ENCODE results near the gene OR52D1.

The OR52D1 gene

GRCh38 chr11:5507177-5507932 is 18.9 kb downstream of the OR52D1 start:
- H3K27me3 Mint-ChIP-seq (ENCODE audit: low read depth, poor library complexity): peaks cover 5% of the 10 kb centered on the region
- no peaks in the 10 kb centered on the region for H3K36me3 Mint-ChIP-seq (ENCODE audit: low read depth)
- H3K4me3 Mint-ChIP-seq: no peak overlapping the region
- no peak for DNase-seq
- TF ChIP-seq CTCF (IDR thresholded peaks at IDR 0.05): no peak
- H3K4me1 Mint-ChIP-seq: no peaks in the 10 kb centered on the region
- H3K27ac Mint-ChIP-seq: no peak overlapping the region
- H3K9me3 Mint-ChIP-seq: no peaks in the 10 kb centered on the region

GRCh38 chr11:5507933-5508305 is 19.4 kb downstream of the OR52D1 start:
- TF ChIP-seq CTCF (IDR thresholded peaks at IDR 0.05): no peak
- DNase-seq: no peak

GRCh38 chr11:5508605-5509004 is 20.1 kb downstream of the OR52D1 start:
- TF ChIP-seq CTCF (IDR thresholded peaks at IDR 0.05): no peak

More at GRCh38 chr11:5507933-5508305, 19.4 kb downstream of the OR52D1 start:
- H3K36me3 Mint-ChIP-seq (ENCODE audit: low read depth): no peaks in the 10 kb centered on the region
- peaks cover 5% of the 10 kb centered on the region for H3K27me3 Mint-ChIP-seq (ENCODE audit: low read depth, poor library complexity)
- H3K9me3 Mint-ChIP-seq: no peaks in the 10 kb centered on the region
- H3K4me1 Mint-ChIP-seq: no peaks in the 10 kb centered on the region
- H3K27ac Mint-ChIP-seq: no peak overlapping the region
- H3K4me3 Mint-ChIP-seq: no peak overlapping the region

GRCh38 chr11:5509803-5510202 is 21.3 kb downstream of the OR52D1 start, which contains the start of gene UBQLN3:
UBQLN3 (minus strand) TSS chr11:5509957; CDS start chr11:5509558, 399 bp downstream.
- no peak for TF ChIP-seq CTCF (IDR thresholded peaks at IDR 0.05)
- Mint-ChIP-seq H3K27me3 (ENCODE audit: low read depth, poor library complexity) (peaks cover 2% of the 10 kb centered on the region), H3K36me3 (ENCODE audit: low read depth) (no peaks in the 10 kb centered on the region), H3K4me3 (no peak within 1 kb of the TSS), H3K9me3 (no peaks in the 10 kb centered on the region), H3K4me1 (no peaks in the 10 kb centered on the region), H3K27ac (peak within 1 kb of the TSS; percentile 73)
- no peak for DNase-seq

More at GRCh38 chr11:5508605-5509004, 20.1 kb downstream of the OR52D1 start:
- Mint-ChIP-seq H3K4me1 (no peaks in the 10 kb centered on the region), H3K36me3 (ENCODE audit: low read depth) (no peaks in the 10 kb centered on the region), H3K4me3 (no peak overlapping the region), H3K27ac (no peak overlapping the region), H3K9me3 (no peaks in the 10 kb centered on the region), H3K27me3 (ENCODE audit: low read depth, poor library complexity) (peaks cover 8% of the 10 kb centered on the region)
- no peak for DNase-seq

- Mint-ChIP-seq H3K27me3 (ENCODE audit: low read depth, poor library complexity) (peaks cover 16% of the 10 kb centered on the region), H3K9me3 (no peaks in the 10 kb centered on the region), H3K27ac (no peak overlapping the region), H3K36me3 (ENCODE audit: low read depth) (no peaks in the 10 kb centered on the region), H3K4me3 (no peak overlapping the region), H3K4me1 (no peaks in the 10 kb centered on the region)
- TF ChIP-seq CTCF (IDR thresholded peaks at IDR 0.05): no peak
- no peak for DNase-seq
Observed at GRCh38 chr11:5514841-5515240, 26.4 kb downstream of the OR52D1 start.

- no peaks in the 10 kb centered on the region for H3K9me3 Mint-ChIP-seq
- H3K27ac Mint-ChIP-seq: no peak within 1 kb of the TSS
- no peak for TF ChIP-seq CTCF (IDR thresholded peaks at IDR 0.05)
- H3K27me3 Mint-ChIP-seq (ENCODE audit: low read depth, poor library complexity): peaks cover 16% of the 10 kb centered on the region
- no peaks in the 10 kb centered on the region for H3K4me1 Mint-ChIP-seq
- no peaks in the 10 kb centered on the region for H3K36me3 Mint-ChIP-seq (ENCODE audit: low read depth)
- H3K4me3 Mint-ChIP-seq: no peak within 1 kb of the TSS
- no peak for DNase-seq
Observed at GRCh38 chr11:5516599-5516998, 28.1 kb downstream of the OR52D1 start, which contains the start of gene UBQLNL. UBQLNL (minus strand) TSS chr11:5516699; CDS start chr11:5516441, 258 bp downstream.

All from nephron progenitor cell (in vitro differentiated cells).